SH-SY5Y (cell line): ENCODE measurements around the gene WIPF2.

Experiments
- GATA2 ChIP-seq: IDR thresholded peaks from 2 replicates; pipeline ENCODE4 v1.6.1; 2011; ENCODE audit warnings: mild to moderate bottlenecking, low read depth, low read length
- GATA3 ChIP-seq: IDR thresholded peaks from 2 replicates; pipeline ENCODE4 v1.6.1; 2011; ENCODE audit warnings: low read depth, mild to moderate bottlenecking, low read length, moderate library complexity

WIPF2 gene

GRCh38 chr17:40218740-40219593 lies at the start of gene WIPF2:
Gene WIPF2, plus strand, starts transcription at chr17:40219304. Its CDS starts 37,156 bp downstream, at chr17:40256460.
- TF ChIP-seq GATA3 (no peak), GATA2 (no peak)

- TF ChIP-seq GATA3 (no peak), GATA2 (no peak)
These were observed 48.8 kb upstream of the WIPF2 start for GRCh38 chr17:40170325-40170724.

GRCh38 chr17:40171750-40172149 lies 47.4 kb upstream of the WIPF2 start:
- TF ChIP-seq GATA2 (no peak), GATA3 (no peak)

- TF ChIP-seq GATA2 (no peak), GATA3 (no peak)
These were observed 45.9 kb upstream of the WIPF2 start for GRCh38 chr17:40173091-40173777.

- no peak for TF ChIP-seq GATA2
- no peak for TF ChIP-seq GATA3
These were observed 45.3 kb upstream of the WIPF2 start for GRCh38 chr17:40173778-40174135.

- TF ChIP-seq GATA3, result no peak
- no peak for TF ChIP-seq GATA2
These were observed 44.6 kb upstream of the WIPF2 start for GRCh38 chr17:40174514-40174913.

GRCh38 chr17:40175928-40176753 lies 43.0 kb upstream of the WIPF2 start:
- no peak for TF ChIP-seq GATA2
- no peak for TF ChIP-seq GATA3

- no peak for TF ChIP-seq GATA3
- TF ChIP-seq GATA2, result no peak
These were observed 42.4 kb upstream of the WIPF2 start for GRCh38 chr17:40176754-40177110.

- TF ChIP-seq GATA3, result no peak
- no peak for TF ChIP-seq GATA2
These were observed 41.7 kb upstream of the WIPF2 start, which contains the start of gene RAPGEFL1 for GRCh38 chr17:40177275-40177874. Gene RAPGEFL1, plus strand, starts transcription at chr17:40177470. Its CDS starts 392 bp downstream, at chr17:40177862.

- TF ChIP-seq GATA3 (no peak), GATA2 (no peak)
These were observed 41.0 kb upstream of the WIPF2 start for GRCh38 chr17:40178021-40178601.

- TF ChIP-seq GATA2 (no peak), GATA3 (no peak)
These were observed 40.4 kb upstream of the WIPF2 start for GRCh38 chr17:40178660-40179059.

- TF ChIP-seq GATA2 (no peak), GATA3 (no peak)
These were observed 39.0 kb upstream of the WIPF2 start for GRCh38 chr17:40179923-40180659.

GRCh38 chr17:40180694-40181093 lies 38.4 kb upstream of the WIPF2 start:
- TF ChIP-seq GATA2, result no peak
- no peak for TF ChIP-seq GATA3
